ENCODE results near the gene HDGF. TPM values are rescaled to one million over a fixed set of nuclear protein-coding genes. Genes with fewer than 3 reads are reported as not detected.

HDGF gene
- total and polyA plus RNA-seq, 9 of the 15 experiments (the other 6 are each of a cell fraction or from before 2014, with no cell fraction given): 38.8 to 601 (median 400) TPM

DNA sequence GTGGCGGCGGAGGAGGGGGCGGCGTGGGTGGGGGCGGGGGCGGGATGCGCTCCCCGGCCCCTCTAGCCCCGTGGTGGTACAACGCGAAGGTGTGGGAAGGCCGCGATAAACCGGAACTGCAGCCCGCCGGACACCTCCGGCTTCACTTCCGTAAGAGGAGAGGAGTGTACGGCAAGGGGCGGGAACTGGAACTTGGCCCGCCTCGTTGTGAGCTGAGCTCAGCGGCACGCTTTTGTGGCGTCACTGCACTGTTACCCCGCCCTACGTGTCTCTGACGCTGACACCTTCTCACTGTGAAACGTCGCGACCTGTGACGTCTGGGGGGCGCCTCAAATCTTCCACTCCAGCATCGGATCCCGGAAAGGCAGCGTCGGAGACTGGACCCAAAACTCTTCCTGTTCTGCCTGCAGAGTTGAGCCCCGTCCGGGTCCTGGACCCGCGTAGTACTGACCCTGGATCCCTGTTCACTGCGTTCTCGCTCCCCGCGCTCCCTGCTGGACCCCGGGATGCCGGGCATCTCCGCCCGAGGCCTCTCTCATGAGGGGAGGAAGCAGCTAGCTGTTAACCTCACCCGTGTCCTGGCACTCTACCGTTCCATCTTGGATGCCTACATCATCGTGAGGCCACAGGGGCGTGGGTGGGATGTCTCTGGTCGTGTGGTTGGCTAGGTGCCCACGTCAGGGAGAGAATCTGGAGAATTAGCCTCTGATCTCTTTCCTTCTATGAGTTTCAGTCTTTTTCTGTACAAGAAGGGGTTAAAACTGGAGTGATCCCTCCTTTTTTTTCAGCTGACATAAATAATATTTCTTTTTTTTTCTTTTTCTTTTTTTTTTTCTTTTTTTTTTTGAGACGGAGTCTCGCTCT, 22.6 kb downstream of the HDGF start, which contains the start of gene ISG20L2 (continued):
- TF ChIP-seq, protein P1, sequence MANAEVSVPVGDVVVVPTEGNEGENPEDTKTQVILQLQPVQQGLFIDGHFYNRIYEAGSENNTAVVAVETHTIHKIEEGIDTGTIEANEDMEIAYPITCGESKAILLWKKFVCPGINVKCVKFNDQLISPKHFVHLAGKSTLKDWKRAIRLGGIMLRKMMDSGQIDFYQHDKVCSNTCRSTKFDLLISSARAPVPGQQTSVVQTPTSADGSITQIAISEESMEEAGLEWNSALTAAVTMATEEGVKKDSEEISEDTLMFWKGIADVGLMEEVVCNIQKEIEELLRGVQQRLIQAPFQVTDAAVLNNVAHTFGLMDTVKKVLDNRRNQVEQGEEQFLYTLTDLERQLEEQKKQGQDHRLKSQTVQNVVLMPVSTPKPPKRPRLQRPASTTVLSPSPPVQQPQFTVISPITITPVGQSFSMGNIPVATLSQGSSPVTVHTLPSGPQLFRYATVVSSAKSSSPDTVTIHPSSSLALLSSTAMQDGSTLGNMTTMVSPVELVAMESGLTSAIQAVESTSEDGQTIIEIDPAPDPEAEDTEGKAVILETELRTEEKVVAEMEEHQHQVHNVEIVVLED (CRISPR knock-in tag; IDR thresholded peaks at IDR 0.05): peak; percentile 92
- TF ChIP-seq ZC3H8 (IDR thresholded peaks at IDR 0.05) (no peak), SLC30A9 (CRISPR knock-in tag; IDR thresholded peaks at IDR 0.05) (no peak), ZNF282 (CRISPR knock-in tag; IDR thresholded peaks at IDR 0.05) (no peak), CBX1 (IDR thresholded peaks at IDR 0.05; ENCODE audit: low read depth) (no peak), SIN3B (IDR thresholded peaks at IDR 0.05; ENCODE audit: low read depth) (peak; percentile 89), MAFF (IDR thresholded peaks at IDR 0.05; ENCODE audit: low read length) (no peak), ZFP30 (CRISPR knock-in tag; IDR thresholded peaks at IDR 0.05; ENCODE audit: borderline replicate concordance) (no peak), ADNP (tag; IDR thresholded peaks at IDR 0.05) (no peak), NR2F6 (CRISPR knock-in tag; IDR thresholded peaks at IDR 0.05) (no peak)
- TF ChIP-seq, protein P2, sequence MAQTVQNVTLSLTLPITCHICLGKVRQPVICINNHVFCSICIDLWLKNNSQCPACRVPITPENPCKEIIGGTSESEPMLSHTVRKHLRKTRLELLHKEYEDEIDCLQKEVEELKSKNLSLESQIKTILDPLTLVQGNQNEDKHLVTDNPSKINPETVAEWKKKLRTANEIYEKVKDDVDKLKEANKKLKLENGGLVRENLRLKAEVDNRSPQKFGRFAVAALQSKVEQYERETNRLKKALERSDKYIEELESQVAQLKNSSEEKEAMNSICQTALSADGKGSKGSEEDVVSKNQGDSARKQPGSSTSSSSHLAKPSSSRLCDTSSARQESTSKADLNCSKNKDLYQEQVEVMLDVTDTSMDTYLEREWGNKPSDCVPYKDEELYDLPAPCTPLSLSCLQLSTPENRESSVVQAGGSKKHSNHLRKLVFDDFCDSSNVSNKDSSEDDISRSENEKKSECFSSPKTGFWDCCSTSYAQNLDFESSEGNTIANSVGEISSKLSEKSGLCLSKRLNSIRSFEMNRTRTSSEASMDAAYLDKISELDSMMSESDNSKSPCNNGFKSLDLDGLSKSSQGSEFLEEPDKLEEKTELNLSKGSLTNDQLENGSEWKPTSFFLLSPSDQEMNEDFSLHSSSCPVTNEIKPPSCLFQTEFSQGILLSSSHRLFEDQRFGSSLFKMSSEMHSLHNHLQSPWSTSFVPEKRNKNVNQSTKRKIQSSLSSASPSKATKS (CRISPR knock-in tag; IDR thresholded peaks at IDR 0.05): no peak
- TF ChIP-seq, protein P3, sequence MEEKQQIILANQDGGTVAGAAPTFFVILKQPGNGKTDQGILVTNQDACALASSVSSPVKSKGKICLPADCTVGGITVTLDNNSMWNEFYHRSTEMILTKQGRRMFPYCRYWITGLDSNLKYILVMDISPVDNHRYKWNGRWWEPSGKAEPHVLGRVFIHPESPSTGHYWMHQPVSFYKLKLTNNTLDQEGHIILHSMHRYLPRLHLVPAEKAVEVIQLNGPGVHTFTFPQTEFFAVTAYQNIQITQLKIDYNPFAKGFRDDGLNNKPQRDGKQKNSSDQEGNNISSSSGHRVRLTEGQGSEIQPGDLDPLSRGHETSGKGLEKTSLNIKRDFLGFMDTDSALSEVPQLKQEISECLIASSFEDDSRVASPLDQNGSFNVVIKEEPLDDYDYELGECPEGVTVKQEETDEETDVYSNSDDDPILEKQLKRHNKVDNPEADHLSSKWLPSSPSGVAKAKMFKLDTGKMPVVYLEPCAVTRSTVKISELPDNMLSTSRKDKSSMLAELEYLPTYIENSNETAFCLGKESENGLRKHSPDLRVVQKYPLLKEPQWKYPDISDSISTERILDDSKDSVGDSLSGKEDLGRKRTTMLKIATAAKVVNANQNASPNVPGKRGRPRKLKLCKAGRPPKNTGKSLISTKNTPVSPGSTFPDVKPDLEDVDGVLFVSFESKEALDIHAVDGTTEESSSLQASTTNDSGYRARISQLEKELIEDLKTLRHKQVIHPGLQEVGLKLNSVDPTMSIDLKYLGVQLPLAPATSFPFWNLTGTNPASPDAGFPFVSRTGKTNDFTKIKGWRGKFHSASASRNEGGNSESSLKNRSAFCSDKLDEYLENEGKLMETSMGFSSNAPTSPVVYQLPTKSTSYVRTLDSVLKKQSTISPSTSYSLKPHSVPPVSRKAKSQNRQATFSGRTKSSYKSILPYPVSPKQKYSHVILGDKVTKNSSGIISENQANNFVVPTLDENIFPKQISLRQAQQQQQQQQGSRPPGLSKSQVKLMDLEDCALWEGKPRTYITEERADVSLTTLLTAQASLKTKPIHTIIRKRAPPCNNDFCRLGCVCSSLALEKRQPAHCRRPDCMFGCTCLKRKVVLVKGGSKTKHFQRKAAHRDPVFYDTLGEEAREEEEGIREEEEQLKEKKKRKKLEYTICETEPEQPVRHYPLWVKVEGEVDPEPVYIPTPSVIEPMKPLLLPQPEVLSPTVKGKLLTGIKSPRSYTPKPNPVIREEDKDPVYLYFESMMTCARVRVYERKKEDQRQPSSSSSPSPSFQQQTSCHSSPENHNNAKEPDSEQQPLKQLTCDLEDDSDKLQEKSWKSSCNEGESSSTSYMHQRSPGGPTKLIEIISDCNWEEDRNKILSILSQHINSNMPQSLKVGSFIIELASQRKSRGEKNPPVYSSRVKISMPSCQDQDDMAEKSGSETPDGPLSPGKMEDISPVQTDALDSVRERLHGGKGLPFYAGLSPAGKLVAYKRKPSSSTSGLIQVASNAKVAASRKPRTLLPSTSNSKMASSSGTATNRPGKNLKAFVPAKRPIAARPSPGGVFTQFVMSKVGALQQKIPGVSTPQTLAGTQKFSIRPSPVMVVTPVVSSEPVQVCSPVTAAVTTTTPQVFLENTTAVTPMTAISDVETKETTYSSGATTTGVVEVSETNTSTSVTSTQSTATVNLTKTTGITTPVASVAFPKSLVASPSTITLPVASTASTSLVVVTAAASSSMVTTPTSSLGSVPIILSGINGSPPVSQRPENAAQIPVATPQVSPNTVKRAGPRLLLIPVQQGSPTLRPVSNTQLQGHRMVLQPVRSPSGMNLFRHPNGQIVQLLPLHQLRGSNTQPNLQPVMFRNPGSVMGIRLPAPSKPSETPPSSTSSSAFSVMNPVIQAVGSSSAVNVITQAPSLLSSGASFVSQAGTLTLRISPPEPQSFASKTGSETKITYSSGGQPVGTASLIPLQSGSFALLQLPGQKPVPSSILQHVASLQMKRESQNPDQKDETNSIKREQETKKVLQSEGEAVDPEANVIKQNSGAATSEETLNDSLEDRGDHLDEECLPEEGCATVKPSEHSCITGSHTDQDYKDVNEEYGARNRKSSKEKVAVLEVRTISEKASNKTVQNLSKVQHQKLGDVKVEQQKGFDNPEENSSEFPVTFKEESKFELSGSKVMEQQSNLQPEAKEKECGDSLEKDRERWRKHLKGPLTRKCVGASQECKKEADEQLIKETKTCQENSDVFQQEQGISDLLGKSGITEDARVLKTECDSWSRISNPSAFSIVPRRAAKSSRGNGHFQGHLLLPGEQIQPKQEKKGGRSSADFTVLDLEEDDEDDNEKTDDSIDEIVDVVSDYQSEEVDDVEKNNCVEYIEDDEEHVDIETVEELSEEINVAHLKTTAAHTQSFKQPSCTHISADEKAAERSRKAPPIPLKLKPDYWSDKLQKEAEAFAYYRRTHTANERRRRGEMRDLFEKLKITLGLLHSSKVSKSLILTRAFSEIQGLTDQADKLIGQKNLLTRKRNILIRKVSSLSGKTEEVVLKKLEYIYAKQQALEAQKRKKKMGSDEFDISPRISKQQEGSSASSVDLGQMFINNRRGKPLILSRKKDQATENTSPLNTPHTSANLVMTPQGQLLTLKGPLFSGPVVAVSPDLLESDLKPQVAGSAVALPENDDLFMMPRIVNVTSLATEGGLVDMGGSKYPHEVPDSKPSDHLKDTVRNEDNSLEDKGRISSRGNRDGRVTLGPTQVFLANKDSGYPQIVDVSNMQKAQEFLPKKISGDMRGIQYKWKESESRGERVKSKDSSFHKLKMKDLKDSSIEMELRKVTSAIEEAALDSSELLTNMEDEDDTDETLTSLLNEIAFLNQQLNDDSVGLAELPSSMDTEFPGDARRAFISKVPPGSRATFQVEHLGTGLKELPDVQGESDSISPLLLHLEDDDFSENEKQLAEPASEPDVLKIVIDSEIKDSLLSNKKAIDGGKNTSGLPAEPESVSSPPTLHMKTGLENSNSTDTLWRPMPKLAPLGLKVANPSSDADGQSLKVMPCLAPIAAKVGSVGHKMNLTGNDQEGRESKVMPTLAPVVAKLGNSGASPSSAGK (IDR thresholded peaks at IDR 0.05): no peak

All from K562 (cell line).